ENCODE data around the gene RAB8B.

DNA sequence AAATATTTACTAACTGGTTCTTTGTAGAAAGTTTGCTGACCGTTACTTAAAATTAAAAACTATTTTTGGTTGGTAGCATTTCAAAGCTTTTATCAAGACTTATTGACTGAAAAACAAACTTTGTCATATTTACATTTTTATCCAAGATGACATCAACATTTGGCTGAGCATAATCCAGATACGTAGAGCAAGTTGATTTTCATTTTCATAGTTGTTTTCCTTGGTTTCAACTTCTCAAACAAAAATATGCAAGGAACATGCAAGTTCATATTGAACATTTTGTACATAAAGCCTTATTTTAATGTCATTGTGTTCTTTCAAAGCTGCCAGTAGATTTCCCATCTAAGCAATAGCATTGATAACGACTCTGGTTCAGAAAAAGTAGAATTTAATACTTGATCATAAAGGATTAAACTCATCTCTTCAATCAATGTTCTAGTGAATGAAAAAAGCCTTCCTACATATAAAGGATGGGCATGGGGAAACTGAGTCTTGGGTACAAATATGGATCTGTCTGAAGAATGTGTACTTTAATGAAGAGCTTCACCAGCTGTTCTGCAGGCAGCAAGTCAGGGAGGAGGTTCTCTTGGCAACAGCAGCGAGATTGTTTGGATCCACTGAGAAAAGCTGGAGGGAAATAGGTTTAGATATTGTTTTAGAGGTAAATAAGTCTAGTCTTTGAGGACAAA is 5.6 kb downstream of the RAB8B start:
- TF ChIP-seq, protein P1, sequence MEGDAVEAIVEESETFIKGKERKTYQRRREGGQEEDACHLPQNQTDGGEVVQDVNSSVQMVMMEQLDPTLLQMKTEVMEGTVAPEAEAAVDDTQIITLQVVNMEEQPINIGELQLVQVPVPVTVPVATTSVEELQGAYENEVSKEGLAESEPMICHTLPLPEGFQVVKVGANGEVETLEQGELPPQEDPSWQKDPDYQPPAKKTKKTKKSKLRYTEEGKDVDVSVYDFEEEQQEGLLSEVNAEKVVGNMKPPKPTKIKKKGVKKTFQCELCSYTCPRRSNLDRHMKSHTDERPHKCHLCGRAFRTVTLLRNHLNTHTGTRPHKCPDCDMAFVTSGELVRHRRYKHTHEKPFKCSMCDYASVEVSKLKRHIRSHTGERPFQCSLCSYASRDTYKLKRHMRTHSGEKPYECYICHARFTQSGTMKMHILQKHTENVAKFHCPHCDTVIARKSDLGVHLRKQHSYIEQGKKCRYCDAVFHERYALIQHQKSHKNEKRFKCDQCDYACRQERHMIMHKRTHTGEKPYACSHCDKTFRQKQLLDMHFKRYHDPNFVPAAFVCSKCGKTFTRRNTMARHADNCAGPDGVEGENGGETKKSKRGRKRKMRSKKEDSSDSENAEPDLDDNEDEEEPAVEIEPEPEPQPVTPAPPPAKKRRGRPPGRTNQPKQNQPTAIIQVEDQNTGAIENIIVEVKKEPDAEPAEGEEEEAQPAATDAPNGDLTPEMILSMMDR (IDR thresholded peaks at IDR 0.05): no peak
- no peak for TF ChIP-seq ZFX (IDR thresholded peaks at IDR 0.05; ENCODE audit: borderline replicate concordance)

Data from 22Rv1 (cell line).